GM12864 (cell line): Measurements from ENCODE around the gene UBD.

Experiments used
- DNase-seq: peaks from one replicate; pipeline ENCODE4 v3.0.0-alpha.2; 2011; ENCODE audit warnings: low read depth
- H3K4me3 ChIP-seq: 2 replicates; pipeline ENCODE4 v1.5.1; 2011; ENCODE audit warnings: mild to moderate bottlenecking, low read depth, low read length, control low read depth
- CTCF ChIP-seq: IDR thresholded peaks from 2 replicates; pipeline ENCODE4 v1.5.1; 2011; ENCODE audit warnings: low read depth, mild to moderate bottlenecking, moderate library complexity, low read length, control low read depth, inconsistent platforms; ENCODE audit errors: missing control alignments

UBD gene

GRCh38 chr6:29530671-29531310, 28.7 kb downstream of the UBD start:
- no peak overlapping the region for H3K4me3 ChIP-seq
- no peak for DNase-seq
- no peak for TF ChIP-seq CTCF

- no peak for DNase-seq
- no peak for TF ChIP-seq CTCF
These were observed 29.6 kb downstream of the UBD start for GRCh38 chr6:29529956-29530355.

GRCh38 chr6:29528988-29529560, 30.5 kb downstream of the UBD start:
- no peak overlapping the region for H3K4me3 ChIP-seq
- no peak for TF ChIP-seq CTCF
- no peak for DNase-seq

More at GRCh38 chr6:29529956-29530355, 29.6 kb downstream of the UBD start:
- H3K4me3 ChIP-seq = no peak overlapping the region

DNA sequence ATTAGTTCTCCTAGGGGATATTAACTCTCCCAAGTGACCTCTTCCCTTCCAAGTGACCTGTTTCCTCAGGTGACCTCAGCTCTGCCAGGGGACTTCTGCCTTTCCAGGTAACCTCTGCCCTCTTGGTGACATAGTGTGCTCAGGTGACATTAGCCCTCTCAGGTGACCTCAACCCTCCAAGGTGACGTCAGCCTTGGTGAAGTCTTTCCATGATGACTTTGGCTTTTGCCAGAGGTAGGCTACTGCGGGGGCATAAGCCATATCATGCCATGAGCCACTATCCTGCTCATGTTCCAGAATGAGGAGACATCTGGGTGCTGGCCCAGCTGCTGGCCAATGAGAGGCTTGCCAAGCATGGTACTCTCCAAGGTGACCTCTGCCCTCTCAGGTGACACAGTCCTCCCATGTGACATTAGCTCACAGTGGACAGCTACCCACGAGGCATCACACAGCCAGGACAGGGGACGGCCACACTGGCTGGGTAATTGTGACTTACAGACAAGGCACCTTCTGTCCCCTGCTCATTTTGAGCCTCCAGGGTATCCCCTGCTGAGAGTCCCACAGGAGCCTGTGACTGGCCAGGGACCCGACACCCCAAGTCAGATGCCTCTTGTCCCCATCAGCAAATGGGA, 31.1 kb downstream of the UBD start:
- no peak for DNase-seq
- TF ChIP-seq CTCF = no peak
- no peak overlapping the region for H3K4me3 ChIP-seq

DNA sequence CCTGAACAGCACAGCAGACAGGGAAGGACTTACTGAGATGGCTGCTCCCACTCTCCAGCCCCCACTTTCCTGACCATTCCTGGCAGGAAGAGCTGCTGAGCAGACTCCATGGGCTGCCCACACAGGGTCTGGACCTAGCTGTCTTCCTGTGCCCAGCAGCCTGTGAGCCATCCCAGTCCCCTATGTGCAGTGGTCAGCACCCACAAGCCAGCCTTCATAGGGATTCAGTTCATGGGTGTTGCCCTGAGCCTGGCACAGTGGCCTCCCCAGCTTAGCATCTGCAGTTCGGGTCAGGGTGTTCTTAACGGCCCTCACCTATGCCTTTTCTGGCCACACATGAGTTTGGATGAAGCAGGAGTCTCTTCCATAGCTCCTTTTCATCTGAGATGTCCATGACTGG, 32.0 kb downstream of the UBD start:
- no peak for DNase-seq
- TF ChIP-seq CTCF = no peak
- H3K4me3 ChIP-seq = no peak overlapping the region

DNA sequence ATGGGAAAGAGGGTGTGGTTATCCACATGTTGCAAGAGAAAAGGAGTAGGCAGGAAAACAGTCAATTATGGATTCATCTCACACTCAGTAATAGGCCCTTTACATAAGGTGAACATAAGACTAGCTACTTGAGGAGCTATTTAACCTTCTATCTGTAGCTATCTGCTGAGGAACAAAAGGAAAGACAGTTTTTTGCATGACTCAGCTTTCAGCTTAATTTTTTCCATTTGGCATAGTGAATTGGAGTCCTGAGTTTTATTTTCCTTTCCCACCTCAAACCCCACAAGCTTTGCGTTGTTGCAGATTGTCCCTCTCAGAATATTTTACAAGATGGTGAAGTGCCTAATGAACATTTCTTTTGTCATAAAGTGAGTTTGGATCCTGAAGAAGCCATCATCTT, 32.4 kb downstream of the UBD start:
- no peak for DNase-seq
- H3K4me3 ChIP-seq = no peak overlapping the region
- TF ChIP-seq CTCF = no peak

DNA sequence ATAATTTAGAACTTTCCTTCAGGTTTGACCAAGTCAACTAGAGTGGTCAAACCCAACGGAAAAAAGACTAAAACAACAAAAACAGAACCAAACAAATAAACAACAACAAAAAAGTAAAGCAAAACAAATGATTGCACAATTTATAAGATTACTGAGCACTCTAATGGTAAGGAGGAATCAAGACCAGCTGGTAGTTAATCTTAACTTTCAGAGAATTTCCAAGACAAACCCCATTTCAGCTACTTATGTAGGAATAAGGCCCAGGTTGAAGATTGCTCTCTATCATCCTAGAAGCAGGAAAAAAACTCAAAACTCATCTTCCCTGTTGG, 34.3 kb downstream of the UBD start:
- no peak for TF ChIP-seq CTCF
- no peak overlapping the region for H3K4me3 ChIP-seq
- DNase-seq = no peak
